GM18907 (cell line): ENCODE measurements around the gene ELP5.

Source experiments
- ATAC-seq: cut with Tn5 transposase; IDR thresholded peaks from one replicate; pipeline ENCODE4 v1.9.1; 2021; ENCODE audit warnings: mild to moderate bottlenecking, moderate library complexity; ENCODE audit not compliant: unreplicated experiment

The ELP5 gene

GRCh38 chr17:7218758-7219157 is 33.3 kb upstream of the ELP5 start:
- no peak for ATAC-seq

GRCh38 chr17:7219229-7219811 is 32.7 kb upstream of the ELP5 start:
- ATAC-seq, result no peak

GRCh38 chr17:7219812-7220592 is 32.0 kb upstream of the ELP5 start, which contains the start of the genes ACADVL and DLG4:
TSS of gene ACADVL (plus strand) at chr17:7219938. CDS start at chr17:7219985, 47 bp downstream.
TSS of gene DLG4 (minus strand) at chr17:7219836.
- ATAC-seq, result peak; percentile 46

GRCh38 chr17:7220593-7221277 is 31.3 kb upstream of the ELP5 start:
- no peak for ATAC-seq

- ATAC-seq, result no peak
These were observed 30.5 kb upstream of the ELP5 start for GRCh38 chr17:7221278-7222092.

GRCh38 chr17:7222093-7222971 is 29.7 kb upstream of the ELP5 start:
- ATAC-seq, result no peak

- ATAC-seq, result no peak
These were observed 29.1 kb upstream of the ELP5 start for GRCh38 chr17:7222972-7223292.

GRCh38 chr17:7223375-7223774 is 28.6 kb upstream of the ELP5 start:
- ATAC-seq, result no peak

GRCh38 chr17:7224110-7224509 is 27.9 kb upstream of the ELP5 start:
- no peak for ATAC-seq

GRCh38 chr17:7224661-7225111 is 27.3 kb upstream of the ELP5 start:
- no peak for ATAC-seq

- no peak for ATAC-seq
These were observed 26.2 kb upstream of the ELP5 start for GRCh38 chr17:7225711-7226331.

- ATAC-seq, result no peak
These were observed 25.0 kb upstream of the ELP5 start for GRCh38 chr17:7226721-7227710.

GRCh38 chr17:7228920-7229319 is 23.1 kb upstream of the ELP5 start:
- ATAC-seq, result no peak

- ATAC-seq, result no peak
These were observed 22.5 kb upstream of the ELP5 start for GRCh38 chr17:7229504-7229903.

- no peak for ATAC-seq
These were observed 19.9 kb upstream of the ELP5 start for GRCh38 chr17:7232114-7232513.

- no peak for ATAC-seq
These were observed 18.3 kb upstream of the ELP5 start for GRCh38 chr17:7233701-7234082.

GRCh38 chr17:7234083-7234951 is 17.7 kb upstream of the ELP5 start, which contains the start of gene DVL2:
TSS of gene DVL2 (minus strand) at chr17:7234517. CDS start at chr17:7234262, 255 bp downstream.
- ATAC-seq, result peak; percentile 50
